A549 (cell line): Measurements from ENCODE around the gene SGCD. TPM values are rescaled to one million over a fixed set of nuclear protein-coding genes. Genes with fewer than 3 reads are reported as not detected.

Source experiments
- ATAC-seq, 2 experiments: fragments of 200-7000 bp in 1 of 2; fragments of >200 bp in 1 of 2; cut with Nextera tagmentation in 1 of 2; cut with Tn5 transposase in 1 of 2; 3 replicates each; pipeline versions ENCODE4 v1.8.0 to v1.9.1; 2018 to 2020; ENCODE audit warnings: mild to moderate bottlenecking in 1 of 2, moderate library complexity in 1 of 2
- CTCF ChIA-PET: fragments of 300-600 bp; sonication (Branson Sonifier 250); formaldehyde crosslinking; extraction: SDS; loops from one replicate; lab custom pipeline; 2021; ENCODE audit warnings: antibody characterized with exemption, inconsistent platforms; lab: Yijun Ruan, JAX
- POLR2A ChIA-PET: fragments of 350-600 bp; formaldehyde crosslinking; extraction: SDS; loops from one replicate; lab custom pipeline; 2021; ENCODE audit warnings: antibody characterized with exemption, inconsistent platforms; lab: Yijun Ruan, JAX
- DNase-seq, 2 experiments: peaks; one replicate each; pipeline versions ENCODE4 v3.0.0 to v3.0.0-alpha.2; 2011 to 2016; ENCODE audit warnings: low read depth in 1 of 2, low spot score in 1 of 2
- FAIRE-seq: peaks from 2 replicates; lab custom pipeline; 2011; peaks lifted over from hg19 to GRCh38; lab: Jason Lieb, UNC
- H3K27ac ChIP-seq, 2 experiments: fragments of >200 bp; sonication (Bioruptor Twin); formaldehyde crosslinking; 3 replicates each; pipeline ENCODE4 v1.5.1; 2016 to 2017
- H3K4me1 ChIP-seq: fragments of >200 bp; sonication (Bioruptor Twin); formaldehyde crosslinking; 3 replicates; pipeline ENCODE4 v1.6.1; 2016
- H3K4me2 ChIP-seq: fragments of >200 bp; sonication (Bioruptor Twin); formaldehyde crosslinking; 3 replicates; pipeline ENCODE4 v1.6.1; 2016
- H3K4me3 ChIP-seq: fragments of >200 bp; sonication (Bioruptor Twin); formaldehyde crosslinking; 3 replicates; pipeline ENCODE4 v1.5.1; 2016
- H3K9me3 ChIP-seq: fragments of >200 bp; sonication (Bioruptor Twin); formaldehyde crosslinking; 3 replicates; pipeline ENCODE4 v1.6.1; 2016
- CBX2 ChIP-seq: fragments of 200-600 bp; sonication (generic); IDR thresholded peaks from 2 replicates; pipeline ENCODE4 v1.6.1; 2016; ENCODE audit warnings: low read depth, mild to moderate bottlenecking, borderline replicate concordance
- CEBPB ChIP-seq, 2 experiments: fragments of >200 bp in 1 of 2; sonication (Bioruptor Twin) in 1 of 2; formaldehyde crosslinking in 1 of 2; IDR thresholded peaks; 2 replicates each; pipeline ENCODE4 v1.6.1; 2012 to 2016
- EHMT2 ChIP-seq: fragments of 200-600 bp; sonication (generic); IDR thresholded peaks from 2 replicates; pipeline ENCODE4 v1.6.1; 2016; ENCODE audit warnings: antibody characterized with exemption, low read depth, mild to moderate bottlenecking, moderate library complexity
- ESRRA ChIP-seq: fragments of 150-350 bp; IDR thresholded peaks from 2 replicates; pipeline ENCODE4 v1.6.1; 2014; ENCODE audit warnings: mild to moderate bottlenecking, low read length, borderline replicate concordance
- HEYL ChIP-seq: fragments of 250-450 bp; sonication (Bioruptor Pico); IDR thresholded peaks from 2 replicates; pipeline ENCODE4 v1.8.0; 2021; ENCODE audit warnings: mild to moderate bottlenecking, moderate library complexity
- HOXB13 ChIP-seq: fragments of 250-450 bp; sonication (Bioruptor Pico); IDR thresholded peaks from 2 replicates; pipeline ENCODE4 v1.5.0; 2020; ENCODE audit warnings: low read depth, mild to moderate bottlenecking, moderate library complexity
- JUN ChIP-seq, 2 experiments: fragments of >200 bp; sonication (Bioruptor Twin); formaldehyde crosslinking; IDR thresholded peaks; 2 replicates in 1 of 2; 3 replicates in 1 of 2; pipeline ENCODE4 v1.6.1; 2016 to 2017
- KDM1A ChIP-seq: fragments of 200-600 bp; sonication (generic); IDR thresholded peaks from 2 replicates; pipeline ENCODE4 v1.6.1; 2016; ENCODE audit warnings: low read depth, mild to moderate bottlenecking
- NR3C1 ChIP-seq: fragments of >200 bp; sonication (Bioruptor Twin); formaldehyde crosslinking; IDR thresholded peaks from 3 replicates; pipeline ENCODE4 v1.6.1; 2017
- POLR2AphosphoS2 ChIP-seq: conservative IDR thresholded peaks from 2 replicates; pipeline ENCODE4 v1.6.1; 2012; ENCODE audit warnings: low read length, improper control_type of control experiment, inconsistent platforms
- RAD21 ChIP-seq, 2 experiments: fragments of >200 bp in 1 of 2; sonication (Bioruptor Twin) in 1 of 2; formaldehyde crosslinking in 1 of 2; IDR thresholded peaks in 1 of 2; conservative IDR thresholded peaks in 1 of 2; 2 replicates in 1 of 2; 3 replicates in 1 of 2; pipeline ENCODE4 v1.6.1; 2012 to 2018; ENCODE audit warnings: inconsistent platforms in 1 of 2
- RFX5 ChIP-seq: fragments of 450-650 bp; IDR thresholded peaks from 2 replicates; pipeline ENCODE4 v1.7.1; 2014; ENCODE audit warnings: antibody characterized with exemption, mild to moderate bottlenecking, moderate library complexity
- TP53 ChIP-seq: fragments of 250-450 bp; sonication (Bioruptor Pico); IDR thresholded peaks from 2 replicates; pipeline ENCODE4 v1.5.0; 2021; ENCODE audit warnings: mild to moderate bottlenecking, moderate library complexity
- ZC3H11A ChIP-seq: fragments of 450-650 bp; IDR thresholded peaks from 2 replicates; pipeline ENCODE4 v1.6.1; 2014; ENCODE audit warnings: antibody characterized with exemption, mild to moderate bottlenecking
- WGBS: methylation state at CpG from one replicate; pipeline ENCODE4 v1.1.6; 2017; ENCODE audit errors: missing lambda C conversion rate; 5-methylcytosine and 5-hydroxymethylcytosine counted together
- polyA plus RNA-seq, 4 experiments: library from polyadenylated mRNA; depleted of rRNA in 3 of 4; stranded (reverse); fragments of >200 nt; fragmentation: RNase III in 1 of 4; extraction: RNeasy Plus Mini Kit Qiagen cat#74134 plus additional on column Dnase treatment in 1 of 4; gene quantifications; 2 replicates in 3 of 4; 3 replicates in 1 of 4; pipeline ENCODE4 v1.2.3, GENCODE V29; 2011 to 2017
- TF ChIP-seq, protein P1 (sequence below): IDR thresholded peaks from 2 replicates; pipeline ENCODE4 v1.6.1; 2012
- TF ChIP-seq, protein P2 (sequence below): fragments of >200 bp; sonication (Bioruptor Twin); formaldehyde crosslinking; IDR thresholded peaks from 3 replicates; pipeline ENCODE4 v1.5.1; 2016
- TF ChIP-seq, protein P3 (sequence below): fragments of 200-600 bp; sonication (generic); IDR thresholded peaks from 2 replicates; pipeline ENCODE4 v1.6.1; 2016; ENCODE audit warnings: antibody characterized with exemption, mild to moderate bottlenecking, moderate library complexity
- TF ChIP-seq, protein P4 (sequence below): IDR thresholded peaks from 2 replicates; pipeline ENCODE4 v1.6.1; 2012

Gene SGCD
- polyA plus RNA-seq, 2 of the 4 experiments (the other 2 are of a cell fraction) = 7.6 to 10.6 TPM

GRCh38 chr5:156543348-156544145 lies 216.6 kb downstream of the SGCD start:
- TF ChIP-seq CEBPB (IDR thresholded peaks at IDR 0.05) = no peak
- no peak for TF ChIP-seq JUN (IDR thresholded peaks at IDR 0.05)
- no peak for TF ChIP-seq KDM1A
- TF ChIP-seq, protein P1, sequence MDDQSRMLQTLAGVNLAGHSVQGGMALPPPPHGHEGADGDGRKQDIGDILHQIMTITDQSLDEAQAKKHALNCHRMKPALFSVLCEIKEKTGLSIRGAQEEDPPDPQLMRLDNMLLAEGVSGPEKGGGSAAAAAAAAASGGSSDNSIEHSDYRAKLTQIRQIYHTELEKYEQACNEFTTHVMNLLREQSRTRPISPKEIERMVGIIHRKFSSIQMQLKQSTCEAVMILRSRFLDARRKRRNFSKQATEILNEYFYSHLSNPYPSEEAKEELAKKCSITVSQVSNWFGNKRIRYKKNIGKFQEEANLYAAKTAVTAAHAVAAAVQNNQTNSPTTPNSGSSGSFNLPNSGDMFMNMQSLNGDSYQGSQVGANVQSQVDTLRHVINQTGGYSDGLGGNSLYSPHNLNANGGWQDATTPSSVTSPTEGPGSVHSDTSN = no peak
- Histone ChIP-seq H3K4me2 (no peak overlapping the region), H3K27ac (no peak overlapping the region), H3K4me1 (no peaks in the 10 kb centered on the region), H3K4me3 (no peak overlapping the region), H3K9me3 (no peaks in the 10 kb centered on the region)
- ATAC-seq (no peak), FAIRE-seq (no peak), DNase-seq (no peak)
- 72% methylated on average over 5 of the region's 5 CpGs for WGBS
- ChIA-PET CTCF (no interaction called here), POLR2A (interaction anchor here (0.6 kb wide), 1 partner anchor 558 kb away, joined by 6 read pairs; no protein-coding TSS in a partner anchor)

- CTCF ChIA-PET = no interaction called here
- Histone ChIP-seq H3K4me3 (no peak overlapping the region), H3K4me1 (no peaks in the 10 kb centered on the region), H3K27ac (no peak overlapping the region), H3K4me2 (no peak overlapping the region)
- POLR2A ChIA-PET = no interaction called here
- WGBS = 83% methylated on average over 3 of the region's 3 CpGs
- DNase-seq (no peak), ATAC-seq (no peak)
- no peak for TF ChIP-seq ESRRA
- TF ChIP-seq, protein P2, sequence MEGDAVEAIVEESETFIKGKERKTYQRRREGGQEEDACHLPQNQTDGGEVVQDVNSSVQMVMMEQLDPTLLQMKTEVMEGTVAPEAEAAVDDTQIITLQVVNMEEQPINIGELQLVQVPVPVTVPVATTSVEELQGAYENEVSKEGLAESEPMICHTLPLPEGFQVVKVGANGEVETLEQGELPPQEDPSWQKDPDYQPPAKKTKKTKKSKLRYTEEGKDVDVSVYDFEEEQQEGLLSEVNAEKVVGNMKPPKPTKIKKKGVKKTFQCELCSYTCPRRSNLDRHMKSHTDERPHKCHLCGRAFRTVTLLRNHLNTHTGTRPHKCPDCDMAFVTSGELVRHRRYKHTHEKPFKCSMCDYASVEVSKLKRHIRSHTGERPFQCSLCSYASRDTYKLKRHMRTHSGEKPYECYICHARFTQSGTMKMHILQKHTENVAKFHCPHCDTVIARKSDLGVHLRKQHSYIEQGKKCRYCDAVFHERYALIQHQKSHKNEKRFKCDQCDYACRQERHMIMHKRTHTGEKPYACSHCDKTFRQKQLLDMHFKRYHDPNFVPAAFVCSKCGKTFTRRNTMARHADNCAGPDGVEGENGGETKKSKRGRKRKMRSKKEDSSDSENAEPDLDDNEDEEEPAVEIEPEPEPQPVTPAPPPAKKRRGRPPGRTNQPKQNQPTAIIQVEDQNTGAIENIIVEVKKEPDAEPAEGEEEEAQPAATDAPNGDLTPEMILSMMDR = no peak
- TF ChIP-seq RFX5 = no peak
- no peak for TF ChIP-seq NR3C1
- no peak for TF ChIP-seq HOXB13 (CRISPR knock-in tag)
- TF ChIP-seq EHMT2 = no peak
- no peak for TF ChIP-seq CBX2
- TF ChIP-seq, protein P3, sequence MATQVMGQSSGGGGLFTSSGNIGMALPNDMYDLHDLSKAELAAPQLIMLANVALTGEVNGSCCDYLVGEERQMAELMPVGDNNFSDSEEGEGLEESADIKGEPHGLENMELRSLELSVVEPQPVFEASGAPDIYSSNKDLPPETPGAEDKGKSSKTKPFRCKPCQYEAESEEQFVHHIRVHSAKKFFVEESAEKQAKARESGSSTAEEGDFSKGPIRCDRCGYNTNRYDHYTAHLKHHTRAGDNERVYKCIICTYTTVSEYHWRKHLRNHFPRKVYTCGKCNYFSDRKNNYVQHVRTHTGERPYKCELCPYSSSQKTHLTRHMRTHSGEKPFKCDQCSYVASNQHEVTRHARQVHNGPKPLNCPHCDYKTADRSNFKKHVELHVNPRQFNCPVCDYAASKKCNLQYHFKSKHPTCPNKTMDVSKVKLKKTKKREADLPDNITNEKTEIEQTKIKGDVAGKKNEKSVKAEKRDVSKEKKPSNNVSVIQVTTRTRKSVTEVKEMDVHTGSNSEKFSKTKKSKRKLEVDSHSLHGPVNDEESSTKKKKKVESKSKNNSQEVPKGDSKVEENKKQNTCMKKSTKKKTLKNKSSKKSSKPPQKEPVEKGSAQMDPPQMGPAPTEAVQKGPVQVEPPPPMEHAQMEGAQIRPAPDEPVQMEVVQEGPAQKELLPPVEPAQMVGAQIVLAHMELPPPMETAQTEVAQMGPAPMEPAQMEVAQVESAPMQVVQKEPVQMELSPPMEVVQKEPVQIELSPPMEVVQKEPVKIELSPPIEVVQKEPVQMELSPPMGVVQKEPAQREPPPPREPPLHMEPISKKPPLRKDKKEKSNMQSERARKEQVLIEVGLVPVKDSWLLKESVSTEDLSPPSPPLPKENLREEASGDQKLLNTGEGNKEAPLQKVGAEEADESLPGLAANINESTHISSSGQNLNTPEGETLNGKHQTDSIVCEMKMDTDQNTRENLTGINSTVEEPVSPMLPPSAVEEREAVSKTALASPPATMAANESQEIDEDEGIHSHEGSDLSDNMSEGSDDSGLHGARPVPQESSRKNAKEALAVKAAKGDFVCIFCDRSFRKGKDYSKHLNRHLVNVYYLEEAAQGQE = no peak
- TF ChIP-seq ZC3H11A = no peak
- TF ChIP-seq TP53 (CRISPR knock-in tag) = no peak
- TF ChIP-seq HEYL (CRISPR knock-in tag) = no peak
- TF ChIP-seq POLR2AphosphoS2 = no peak
- TF ChIP-seq, protein P4, sequence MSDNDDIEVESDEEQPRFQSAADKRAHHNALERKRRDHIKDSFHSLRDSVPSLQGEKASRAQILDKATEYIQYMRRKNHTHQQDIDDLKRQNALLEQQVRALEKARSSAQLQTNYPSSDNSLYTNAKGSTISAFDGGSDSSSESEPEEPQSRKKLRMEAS = no peak
- TF ChIP-seq RAD21 (conservative IDR thresholded peaks at IDR 0.05 in 1 of 2, IDR thresholded peaks at IDR 0.05 in 1 of 2) = no peak
- TF ChIP-seq, all 56 proteins: peak for 0
- FAIRE-seq = no peak
- H3K9me3 ChIP-seq = no peaks in the 10 kb centered on the region
Observed at GRCh38 chr5:156552855-156553358, 225.9 kb downstream of the SGCD start.
